Thyroid gland (tissue), 4 donors: ENCODE data around the gene MYLK3.

Source experiments
- CTCF ChIP-seq, 6 experiments: fragments of 200-600 bp in 3 of 6; fragments of 450-650 bp in 3 of 6; sonication (generic) in 3 of 6; IDR thresholded peaks; one replicate each; pipeline ENCODE4 v1.5.1; 2016 to 2019; ENCODE audit warnings: antibody characterized with exemption in 6 of 6, mild to moderate bottlenecking in 2 of 6, inconsistent platforms in 1 of 6, moderate library complexity in 1 of 6
- POLR2A ChIP-seq, 2 donors: fragments of 450-650 bp; IDR thresholded peaks; one replicate each; pipeline ENCODE4 v1.6.1; 2017; ENCODE audit warnings: antibody characterized with exemption in 2 of 2, mild to moderate bottlenecking in 2 of 2, moderate library complexity in 1 of 2

- TF ChIP-seq CTCF (IDR thresholded peaks at IDR 0.05), result no peak
- no peak for TF ChIP-seq POLR2A (IDR thresholded peaks at IDR 0.05)
Measured at GRCh38 chr16:46728806-46729205, 19.3 kb downstream of the MYLK3 start.
